PFSK-1 (cell line): ENCODE results near the gene ODR4.

Source experiments
- FOXP2 ChIP-seq: optimal IDR thresholded peaks from 2 replicates; pipeline ENCODE3; 2011; ENCODE audit warnings: borderline replicate concordance, control low read depth, inconsistent platforms; ENCODE audit not compliant: insufficient read depth; ENCODE audit errors: extremely low read length, extremely low read depth
- POLR2AphosphoS5 ChIP-seq: IDR thresholded peaks from 2 replicates; pipeline ENCODE4 v1.6.1; 2012; ENCODE audit warnings: low read depth, mild to moderate bottlenecking, control low read depth, low read length, moderate library complexity
- REST ChIP-seq, 2 experiments: IDR thresholded peaks; 2 replicates each; pipeline versions ENCODE4 v1.6.1 to v1.8.0; 2011 to 2012; ENCODE audit warnings: low read depth in 2 of 2, low read length in 2 of 2, control low read depth in 1 of 2, inconsistent platforms in 1 of 2, mild to moderate bottlenecking in 1 of 2, moderate library complexity in 1 of 2; ENCODE audit not compliant: insufficient read depth in 1 of 2
- TAF1 ChIP-seq: IDR thresholded peaks from 2 replicates; pipeline ENCODE4 v1.6.1; 2012; ENCODE audit warnings: low read length, control low read depth, borderline replicate concordance; ENCODE audit not compliant: insufficient read depth

DNA sequence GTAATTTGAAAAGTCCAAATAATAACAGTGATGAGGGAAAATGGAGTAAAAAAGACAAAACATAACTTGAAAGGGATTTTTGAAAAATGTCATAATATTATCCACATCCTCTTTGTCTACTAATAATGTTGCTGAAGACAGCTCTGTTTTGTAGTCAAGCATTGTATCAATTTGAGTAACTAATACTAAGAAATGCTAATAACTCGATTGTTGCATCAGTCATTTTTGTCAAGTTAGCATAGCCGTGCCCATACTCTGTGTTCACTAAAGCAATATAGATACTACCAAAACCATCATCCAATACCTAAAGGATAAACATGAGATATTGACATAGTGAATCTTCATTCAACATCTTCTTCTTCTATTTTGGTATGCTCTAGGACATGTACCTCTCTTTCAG lies 68.0 kb downstream of the ODR4 start:
- TF ChIP-seq REST (IDR thresholded peaks at IDR 0.05; ENCODE audit: insufficient read depth in 1 of 2, low read depth in 2 of 2, low read length in 2 of 2) (no peak), FOXP2 (no peak), POLR2AphosphoS5 (no peak), TAF1 (no peak)
